H1 (cell line): ENCODE results near the gene NEDD4L. TPM values are rescaled to one million over a fixed set of nuclear protein-coding genes. Genes with fewer than 3 reads are reported as not detected.

Experiments used
- CTCF ChIA-PET: fragments of 300-600 bp; sonication (Branson Sonifier 250); formaldehyde crosslinking; loops from one replicate; lab custom pipeline; 2021; ENCODE audit not compliant: partially characterized antibody; lab: Charles Lee
- POLR2A ChIA-PET: fragments of 300-600 bp; sonication (Branson Sonifier 250); formaldehyde crosslinking; loops from one replicate; lab custom pipeline; 2021; ENCODE audit warnings: inconsistent platforms; ENCODE audit not compliant: partially characterized antibody; lab: Charles Lee
- DNase-seq, 2 experiments: peaks; one replicate each; pipeline versions ENCODE4 v3.0.0 to v3.0.0-alpha.2; 2010 to 2022; ENCODE audit warnings: low spot score in 2 of 2, low read depth in 1 of 2, mixed read lengths in 1 of 2
- FAIRE-seq: peaks from 2 replicates; lab custom pipeline; 2011; peaks lifted over from hg19 to GRCh38; lab: Jason Lieb, UNC
- H2AFZ ChIP-seq: 2 replicates; pipeline ENCODE4 v1.8.1; 2012; ENCODE audit warnings: low read length, inconsistent platforms
- H2AK5ac ChIP-seq: 2 replicates; pipeline ENCODE4 v1.6.1; 2013; ENCODE audit warnings: low read depth, low read length
- H2BK120ac ChIP-seq: replicated peaks from 2 replicates; pipeline ENCODE3; 2013; ENCODE audit warnings: low read depth, low read length, inconsistent platforms
- H2BK12ac ChIP-seq: 2 replicates; pipeline ENCODE4 v1.6.1; 2013; ENCODE audit warnings: low read depth, low read length
- H2BK15ac ChIP-seq: 2 replicates; pipeline ENCODE4 v1.6.1; 2013; ENCODE audit warnings: low read length
- H2BK20ac ChIP-seq: 2 replicates; pipeline ENCODE4 v1.6.1; 2013; ENCODE audit warnings: low read length
- H2BK5ac ChIP-seq: 2 replicates; pipeline ENCODE4 v1.6.1; 2013; ENCODE audit warnings: low read depth, low read length
- H3K14ac ChIP-seq: 2 replicates; pipeline ENCODE4 v1.6.1; 2013; ENCODE audit warnings: inconsistent platforms; ENCODE audit not compliant: insufficient read length
- H3K18ac ChIP-seq: 2 replicates; pipeline ENCODE4 v1.6.1; 2013; ENCODE audit warnings: low read length; ENCODE audit errors: extremely low read depth
- H3K23ac ChIP-seq: 2 replicates; pipeline ENCODE4 v1.6.1; 2013; ENCODE audit warnings: inconsistent platforms; ENCODE audit not compliant: insufficient read length
- H3K23me2 ChIP-seq: 2 replicates; pipeline ENCODE4 v1.6.1; 2013; ENCODE audit warnings: low read depth, low read length
- H3K27ac ChIP-seq: 2 replicates; pipeline ENCODE4 v1.6.1; 2011; ENCODE audit warnings: low read depth, low read length, inconsistent platforms
- H3K27me3 ChIP-seq, 4 experiments: replicated peaks in 1 of 4; 1 replicate in 1 of 4; 2 replicates in 3 of 4; pipeline versions ENCODE4 v1.6.1 to v1.8.1; 2011 to 2013; ENCODE audit warnings: low read length in 3 of 4, mild to moderate bottlenecking in 3 of 4, inconsistent platforms in 2 of 4, mixed read lengths in 2 of 4, moderate library complexity in 1 of 4; ENCODE audit not compliant: control insufficient read depth in 3 of 4, insufficient read depth in 3 of 4; ENCODE audit errors: extremely low read depth in 1 of 4
- H3K36me3 ChIP-seq, 4 experiments: 2 replicates each; pipeline versions ENCODE4 v1.6.1 to v1.8.1; 2011 to 2013; ENCODE audit warnings: mild to moderate bottlenecking in 4 of 4, low read length in 3 of 4, moderate library complexity in 2 of 4, control low read depth in 1 of 4, inconsistent platforms in 1 of 4; ENCODE audit not compliant: insufficient read depth in 4 of 4, control insufficient read depth in 2 of 4
- H3K4ac ChIP-seq: replicated peaks from 2 replicates; pipeline ENCODE3; 2013; ENCODE audit warnings: low read length, low read depth, mixed read lengths, inconsistent platforms; ENCODE audit not compliant: insufficient read length
- H3K4me1 ChIP-seq, 4 experiments: replicated peaks in 1 of 4; 1 replicate in 1 of 4; 2 replicates in 3 of 4; pipeline versions ENCODE4 v1.6.1 to v1.8.1; 2011 to 2013; ENCODE audit warnings: low read length in 3 of 4, inconsistent platforms in 2 of 4, mixed read lengths in 1 of 4; ENCODE audit not compliant: insufficient read depth in 4 of 4, control insufficient read depth in 3 of 4
- H3K4me2 ChIP-seq, 2 experiments: 2 replicates each; pipeline versions ENCODE4 v1.6.1 to v1.8.1; 2011 to 2013; ENCODE audit warnings: low read depth in 2 of 2, low read length in 2 of 2, control low read depth in 1 of 2, inconsistent platforms in 1 of 2, mild to moderate bottlenecking in 1 of 2; ENCODE audit not compliant: insufficient read depth in 1 of 2
- H3K4me3 ChIP-seq, 4 experiments: fragments of 200-600, 300-600 bp in 1 of 4; sonication (generic), shearing (Covaris generic), sonication (Bioruptor Twin) in 1 of 4; 2 replicates each; pipeline versions ENCODE4 v1.5.1 to v1.8.1; 2011 to 2016; ENCODE audit warnings: low read length in 4 of 4, low read depth in 3 of 4, control low read depth in 2 of 4, inconsistent platforms in 2 of 4, mild to moderate bottlenecking in 2 of 4, mixed read lengths in 1 of 4, moderate library complexity in 1 of 4; ENCODE audit not compliant: insufficient read depth in 2 of 4; ENCODE audit errors: extremely low read depth in 1 of 4
- H3K56ac ChIP-seq: replicated peaks from 2 replicates; pipeline ENCODE3; 2013; ENCODE audit warnings: low read depth, mild to moderate bottlenecking, mixed read lengths, low read length, inconsistent platforms; ENCODE audit not compliant: insufficient read length
- H3K79me1 ChIP-seq: 2 replicates; pipeline ENCODE4 v1.6.1; 2013; ENCODE audit warnings: low read depth, low read length, control low read depth
- H3K79me2 ChIP-seq, 2 experiments: 2 replicates each; pipeline versions ENCODE4 v1.6.1 to v1.8.1; 2012 to 2013; ENCODE audit warnings: low read length in 2 of 2, mild to moderate bottlenecking in 2 of 2, inconsistent platforms in 1 of 2; ENCODE audit not compliant: insufficient read depth in 2 of 2, control insufficient read depth in 1 of 2
- H3K9ac ChIP-seq, 4 experiments: replicated peaks in 1 of 4; 1 replicate in 1 of 4; 2 replicates in 3 of 4; pipeline versions ENCODE4 v1.6.1 to v1.8.1; 2011 to 2013; ENCODE audit warnings: low read depth in 3 of 4, low read length in 3 of 4, control low read depth in 2 of 4, mild to moderate bottlenecking in 2 of 4, moderate library complexity in 2 of 4, inconsistent platforms in 1 of 4; ENCODE audit errors: extremely low read depth in 1 of 4
- H3K9me3 ChIP-seq, 2 experiments: 2 replicates each; pipeline versions ENCODE4 v1.6.1 to v1.8.1; 2012 to 2013; ENCODE audit warnings: mild to moderate bottlenecking in 2 of 2, moderate library complexity in 2 of 2, control low read depth in 1 of 2, inconsistent platforms in 1 of 2, low read depth in 1 of 2, low read length in 1 of 2, mixed read lengths in 1 of 2; ENCODE audit not compliant: insufficient read depth in 2 of 2
- H4K20me1 ChIP-seq, 2 experiments: replicated peaks in 1 of 2; 2 replicates each; pipeline versions ENCODE3 to v1.8.1; 2011 to 2013; ENCODE audit warnings: inconsistent platforms in 2 of 2, low read length in 2 of 2, mild to moderate bottlenecking in 1 of 2; ENCODE audit not compliant: insufficient read depth in 2 of 2, control insufficient read depth in 1 of 2
- H4K5ac ChIP-seq: 2 replicates; pipeline ENCODE4 v1.6.1; 2013; ENCODE audit warnings: low read length, low read depth, mixed read lengths, inconsistent platforms; ENCODE audit not compliant: insufficient read length
- H4K8ac ChIP-seq: 2 replicates; pipeline ENCODE4 v1.8.0; 2013; ENCODE audit warnings: mild to moderate bottlenecking, moderate library complexity, low read length, inconsistent platforms; ENCODE audit not compliant: insufficient read depth; ENCODE audit errors: extremely low read depth
- H4K91ac ChIP-seq: replicated peaks from 2 replicates; pipeline ENCODE3; 2013; ENCODE audit warnings: low read length, mixed read lengths, inconsistent platforms; ENCODE audit not compliant: insufficient read length
- TAF7 ChIP-seq: optimal IDR thresholded peaks from 2 replicates; pipeline ENCODE3; 2011; ENCODE audit warnings: low read depth, mild to moderate bottlenecking, inconsistent platforms, low read length, moderate library complexity, borderline replicate concordance
- TCF12 ChIP-seq: IDR thresholded peaks from 2 replicates; pipeline ENCODE4 v1.6.1; 2011; ENCODE audit warnings: low read depth, mild to moderate bottlenecking, low read length
- WGBS, 2 experiments: shearing (Covaris generic) in 1 of 2; methylation state at CpG; one replicate each; pipeline versions ENCODE4 v1.1.6 to v1.1.7; 2013 to 2015; ENCODE audit warnings: low lambda C conversion rate in 2 of 2, mixed read lengths in 2 of 2, inconsistent platforms in 1 of 2, low coverage in 1 of 2, missing lambda C conversion rate in 1 of 2; ENCODE audit not compliant: insufficient replicate concordance in 2 of 2, insufficient coverage in 1 of 2, insufficient read length in 1 of 2; ENCODE audit errors: extremely low coverage in 1 of 2, missing lambda C conversion rate in 1 of 2; 5-methylcytosine and 5-hydroxymethylcytosine counted together
- polyA plus RNA-seq, 7 experiments: library from polyadenylated mRNA; depleted of rRNA in 3 of 7; stranded (reverse) in 5 of 7; unstranded in 2 of 7; fragments of >200 nt in 5 of 7; fragments of 200-250 nt in 2 of 7; gene quantifications; 1 replicate in 5 of 7; 2 replicates in 1 of 7; 4 replicates in 1 of 7; pipeline versions ENCODE4 v1.2.1 to v1.2.3, GENCODE V29; 2011 to 2013; ENCODE audit warnings: missing spikeins in 2 of 7, mixed read lengths in 2 of 7
- total RNA-seq: library from RNA; stranded (reverse); fragmentation: NEBNext Ultra II Directional; extraction: Animal tissue kit (Norgen Biotek cat#: 25700); gene quantifications from 2 replicates; pipeline ENCODE4 v1.2.1, GENCODE V29; 2021

The NEDD4L gene
- total and polyA plus RNA-seq, 2 of the 8 experiments (the other 6 are each of a cell fraction or from before 2014, with no cell fraction given), result 37.3 to 69.8 TPM

- no peak overlapping the region for H2AK5ac ChIP-seq
- H3K4me3 ChIP-seq, result no peak overlapping the region
- no peak overlapping the region for H2BK15ac ChIP-seq
- H3K14ac ChIP-seq, result no peak overlapping the region
- TF ChIP-seq TCF12 (no peak), TAF7 (no peak)
- TF ChIP-seq, all 59 proteins: peak for 0
- H3K4me1 ChIP-seq, result peaks cover 8 to 34% (median 25%) of the 10 kb centered on the region in 4 experiments
- no peak overlapping the region for H2BK20ac ChIP-seq
- no peak overlapping the region for H3K56ac ChIP-seq
- CTCF ChIA-PET, result interaction anchor here (0.9 to 1.7 kb wide), 6 partner anchors 8 to 23 kb away, joined by 3 to 9 read pairs (median 4); no protein-coding TSS in a partner anchor
- H3K4me2 ChIP-seq, result no peak overlapping the region; a peak in 1 of 4 replicates
- no peak overlapping the region for H2BK120ac ChIP-seq
- no peak overlapping the region for H4K8ac ChIP-seq
- no peak overlapping the region for H3K27ac ChIP-seq
- DNase-seq (no peak), FAIRE-seq (no peak)
- H3K9me3 ChIP-seq, result no peaks in the 10 kb centered on the region
- no peaks in the 10 kb centered on the region for H4K20me1 ChIP-seq
- H4K5ac ChIP-seq, result no peak overlapping the region
- 88% methylated on average over 3 of the region's 3 CpGs; no CpG with 5 or more reads in 1 of the 2 experiments for WGBS, 2 experiments
- H3K36me3 ChIP-seq, result peaks cover 0 to 11% (median under 1%) of the 10 kb centered on the region in 4 experiments; a peak in 2 of 8 replicates
- no peaks in the 10 kb centered on the region for H3K79me1 ChIP-seq
- no peak overlapping the region for H2BK5ac ChIP-seq
- H2AFZ ChIP-seq, result no peak overlapping the region
- no peaks in the 10 kb centered on the region for H3K27me3 ChIP-seq
- no peak overlapping the region; the same call in 1 of the 2 replicates for H3K18ac ChIP-seq
- H3K4ac ChIP-seq, result no peak overlapping the region
- H3K9ac ChIP-seq, result no peak overlapping the region
- no peak overlapping the region for H3K23ac ChIP-seq
- H3K79me2 ChIP-seq, result no peaks in the 10 kb centered on the region
- H2BK12ac ChIP-seq, result no peak overlapping the region
- H4K91ac ChIP-seq, result no peak overlapping the region
- POLR2A ChIA-PET, result no interaction called here
- H3K23me2 ChIP-seq, result no peaks in the 10 kb centered on the region; the same call in 1 of the 2 replicates
Observed at GRCh38 chr18:58336605-58337004, 292.6 kb downstream of the NEDD4L start.
